ENCODE results near the gene PRDM16.

- TF ChIP-seq CTCF (IDR thresholded peaks at IDR 0.05; ENCODE audit: poor library complexity, severe bottlenecking), result no peak
- no peak for TF ChIP-seq EZH2 (IDR thresholded peaks at IDR 0.05; ENCODE audit: borderline replicate concordance, insufficient read depth, low read length, poor library complexity, severe bottlenecking)
- no peak for TF ChIP-seq POLR2AphosphoS5 (IDR thresholded peaks at IDR 0.05)
These were observed 111.9 kb downstream of the PRDM16 start for GRCh38 chr1:3180915-3181314.

Data from neural cell (in vitro differentiated cells).